HG02943 (cell line): Measurements from ENCODE around the gene MAPRE3.
"Not testable (repeated sequence)": the region's sequence is repeated elsewhere in the genome, so short reads cannot be mapped to it uniquely, and the experiment has no call there.

Experiments used
- ATAC-seq: cut with Tn5 transposase; IDR thresholded peaks from one replicate; pipeline ENCODE4 v1.9.1; 2021; ENCODE audit warnings: mild to moderate bottlenecking, low read depth, moderate library complexity; ENCODE audit not compliant: unreplicated experiment

MAPRE3 gene

DNA sequence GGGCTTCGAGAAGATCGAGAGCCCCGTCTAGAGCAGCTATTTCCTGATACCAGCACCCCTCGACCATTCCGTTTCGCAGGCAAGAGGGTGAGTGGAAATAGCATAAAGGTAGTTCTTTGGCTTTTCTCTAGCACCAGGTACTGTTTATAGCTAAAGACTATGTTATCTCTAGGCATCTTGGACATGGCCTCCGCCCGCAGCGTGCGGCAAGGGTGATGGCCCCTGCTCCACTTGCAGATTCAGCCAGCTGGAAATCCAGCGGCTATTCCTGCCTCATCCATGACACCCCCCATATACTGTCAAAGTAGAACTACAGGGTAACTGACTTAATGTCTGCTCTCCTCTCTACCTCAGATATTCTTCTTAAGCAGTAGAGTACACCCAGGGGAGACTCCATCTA is 84.3 kb downstream of the MAPRE3 start:
- no peak for ATAC-seq

DNA sequence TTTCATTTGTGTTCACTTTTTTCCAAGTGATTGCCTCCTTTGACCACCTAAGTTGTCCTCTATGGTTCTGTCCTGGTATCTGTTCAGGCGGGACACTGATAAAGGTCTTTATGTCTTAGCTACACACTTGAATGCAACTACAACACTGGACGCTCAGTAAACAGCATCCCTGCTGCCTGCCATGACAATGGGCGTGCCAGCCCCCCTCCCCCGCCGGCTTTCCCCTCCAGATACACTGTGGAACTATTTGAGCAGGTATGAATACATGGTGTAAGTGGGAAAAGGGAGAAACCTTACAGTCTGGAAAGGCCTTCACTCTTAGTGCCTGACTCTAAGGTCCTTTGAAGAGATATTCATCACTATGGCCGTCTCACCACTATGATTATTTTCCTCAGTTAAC is 86.7 kb downstream of the MAPRE3 start:
- ATAC-seq: no peak

DNA sequence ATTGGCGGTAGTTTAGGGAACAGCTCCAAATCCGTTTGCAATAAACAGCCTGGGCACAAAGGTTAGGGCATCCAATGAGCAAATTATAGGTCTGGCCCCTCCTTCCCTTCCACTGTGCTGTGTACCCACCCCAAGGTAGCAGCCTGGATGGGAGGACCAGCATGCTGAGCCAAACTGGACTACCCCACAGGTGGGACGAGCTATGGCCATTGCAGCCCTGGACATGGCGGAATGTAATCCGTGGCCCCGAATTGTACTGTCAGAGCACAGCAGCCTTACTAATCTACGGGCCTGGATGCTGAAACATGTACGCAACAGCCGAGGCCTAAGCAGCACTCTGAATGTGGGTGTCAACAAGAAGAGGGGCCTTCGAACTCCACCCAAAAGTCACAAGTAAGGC is 87.8 kb downstream of the MAPRE3 start:
- no peak for ATAC-seq

DNA sequence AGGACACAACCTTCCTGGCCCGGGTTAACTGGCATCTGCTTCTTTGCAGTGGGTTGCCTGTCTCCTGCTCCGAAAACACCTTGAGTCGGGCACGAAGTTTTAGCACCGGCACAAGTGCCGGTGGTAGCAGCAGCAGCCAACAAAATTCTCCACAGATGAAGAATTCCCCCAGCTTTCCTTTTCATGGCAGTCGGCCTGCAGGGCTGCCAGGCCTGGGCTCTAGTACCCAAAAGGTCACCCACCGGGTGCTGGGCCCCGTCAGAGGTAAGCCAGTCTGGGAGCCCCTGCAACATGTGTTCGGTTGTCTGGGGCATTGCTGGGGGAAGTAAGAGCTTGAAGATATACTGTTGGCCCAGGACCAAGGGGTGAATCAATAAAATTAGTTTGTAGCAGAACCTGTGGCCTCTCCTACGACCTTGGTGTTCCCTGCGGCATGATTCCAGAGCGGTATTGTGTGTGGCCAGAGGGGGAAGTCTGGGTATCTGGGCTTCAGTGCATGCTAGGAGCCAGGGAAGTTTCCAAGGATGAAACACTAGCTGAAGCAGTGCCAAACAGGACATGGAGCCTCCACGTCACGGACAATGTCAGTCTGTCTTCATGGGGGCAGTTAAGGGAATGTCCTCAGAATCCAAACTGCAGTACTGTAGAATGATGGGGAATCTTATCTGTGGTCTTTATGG is 88.8 kb downstream of the MAPRE3 start:
- no peak for ATAC-seq

DNA sequence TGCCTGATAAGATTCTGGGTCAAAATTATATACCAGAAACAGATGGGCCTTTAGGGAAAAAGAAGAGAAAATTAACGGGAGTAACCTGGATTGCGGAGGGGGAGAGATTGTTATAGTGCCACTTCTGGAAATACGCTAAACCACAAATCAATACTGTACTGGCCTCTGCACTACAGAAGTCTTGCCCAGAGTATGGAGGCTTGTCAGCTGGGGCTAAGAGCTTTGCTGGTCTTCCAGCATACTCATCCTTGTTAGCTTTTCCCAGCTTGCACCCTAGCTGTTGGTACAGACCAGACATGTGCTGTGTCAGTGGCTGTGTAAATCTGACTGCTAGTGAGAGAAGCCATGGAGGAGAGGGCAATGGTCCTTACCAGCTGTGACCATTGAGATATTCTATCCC is 89.9 kb downstream of the MAPRE3 start:
- no peak for ATAC-seq

DNA sequence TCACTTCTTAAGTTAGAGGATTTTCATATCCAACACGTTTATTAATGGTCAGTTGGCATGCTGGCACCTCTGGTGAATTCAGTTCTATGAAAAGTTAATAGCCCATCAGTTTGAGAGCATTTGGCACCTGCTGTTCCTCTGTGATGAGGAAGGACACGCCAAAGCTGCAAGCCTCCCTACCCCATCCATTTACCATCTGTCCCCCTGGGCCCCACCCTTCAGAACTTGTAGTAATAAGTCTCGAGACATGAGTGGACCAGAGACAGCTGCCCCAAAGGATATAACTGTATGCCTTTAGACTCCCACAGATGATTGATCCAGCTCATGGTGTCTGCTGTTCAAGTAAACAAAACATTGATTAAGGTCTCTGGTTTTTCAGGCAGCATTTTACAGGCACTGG is 94.7 kb downstream of the MAPRE3 start:
- no peak for ATAC-seq

DNA sequence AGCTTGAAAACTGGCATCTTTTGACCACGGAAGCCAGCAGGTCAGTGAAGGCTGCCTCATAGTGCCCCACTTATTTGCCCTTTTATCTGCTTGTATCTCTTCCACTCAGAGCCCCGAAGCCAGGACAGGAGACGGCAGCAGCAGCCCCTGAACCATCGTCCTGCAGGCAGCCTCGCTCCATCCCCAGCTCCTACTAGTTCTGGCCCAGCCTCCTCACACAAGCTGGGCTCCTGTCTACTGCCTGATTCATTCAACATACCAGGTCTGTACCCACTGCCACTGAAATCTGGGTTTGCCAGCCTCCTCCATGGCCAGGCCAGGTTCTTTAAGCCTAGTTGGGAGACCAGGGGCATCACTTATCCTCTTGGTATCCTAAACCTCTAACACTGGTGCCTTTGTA is 96.9 kb downstream of the MAPRE3 start:
- ATAC-seq: no peak

DNA sequence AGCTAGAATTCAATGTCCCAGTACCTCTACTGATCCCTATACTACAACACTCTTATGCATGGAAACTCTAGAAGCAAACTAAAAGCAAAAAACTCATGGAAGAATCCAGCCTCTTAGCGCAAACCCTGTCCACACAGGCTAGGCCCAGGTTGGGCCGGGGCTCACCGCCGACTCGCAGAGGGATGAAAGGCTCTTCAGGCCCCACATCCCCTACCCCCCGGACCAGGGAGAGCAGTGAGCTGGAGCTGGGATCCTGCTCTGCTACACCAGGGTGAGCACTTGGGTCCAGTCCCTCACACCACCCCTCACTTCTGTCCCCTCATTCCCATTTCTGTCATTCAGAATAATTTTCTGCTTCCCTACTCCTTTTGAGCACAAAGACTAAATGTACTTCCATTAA is 99.0 kb downstream of the MAPRE3 start:
- no peak for ATAC-seq

DNA sequence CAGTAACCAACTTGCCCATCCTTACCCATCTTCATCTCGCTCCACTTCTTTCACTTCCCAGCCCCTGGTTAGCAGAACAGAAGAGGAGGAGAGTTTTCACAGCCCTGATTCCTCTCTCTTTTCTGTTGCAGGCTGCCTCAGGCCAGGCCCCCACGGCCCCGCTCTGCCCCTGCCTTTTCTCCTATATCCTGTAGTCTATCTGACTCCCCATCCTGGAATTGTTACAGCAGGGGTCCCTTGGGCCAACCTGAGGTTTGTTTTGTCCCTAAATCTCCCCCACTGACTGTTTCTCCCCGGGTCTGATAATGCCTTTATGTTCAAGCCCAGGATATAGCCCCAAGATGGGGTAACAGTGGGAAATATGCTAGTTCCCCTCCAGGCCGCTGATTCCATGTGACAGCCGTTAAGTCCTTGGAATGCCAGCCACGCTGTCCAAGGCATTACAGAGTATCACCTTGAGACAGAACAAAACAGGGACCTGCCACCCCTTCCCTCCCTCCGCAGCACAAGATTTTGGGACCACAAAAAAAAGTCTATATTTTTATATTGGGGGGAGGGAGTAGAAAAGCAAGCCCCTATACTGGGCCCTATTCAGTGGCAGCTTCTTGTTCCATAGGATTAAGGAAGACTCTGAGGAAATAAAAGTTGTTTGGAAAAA is 99.7 kb downstream of the MAPRE3 start:
- ATAC-seq: no peak

DNA sequence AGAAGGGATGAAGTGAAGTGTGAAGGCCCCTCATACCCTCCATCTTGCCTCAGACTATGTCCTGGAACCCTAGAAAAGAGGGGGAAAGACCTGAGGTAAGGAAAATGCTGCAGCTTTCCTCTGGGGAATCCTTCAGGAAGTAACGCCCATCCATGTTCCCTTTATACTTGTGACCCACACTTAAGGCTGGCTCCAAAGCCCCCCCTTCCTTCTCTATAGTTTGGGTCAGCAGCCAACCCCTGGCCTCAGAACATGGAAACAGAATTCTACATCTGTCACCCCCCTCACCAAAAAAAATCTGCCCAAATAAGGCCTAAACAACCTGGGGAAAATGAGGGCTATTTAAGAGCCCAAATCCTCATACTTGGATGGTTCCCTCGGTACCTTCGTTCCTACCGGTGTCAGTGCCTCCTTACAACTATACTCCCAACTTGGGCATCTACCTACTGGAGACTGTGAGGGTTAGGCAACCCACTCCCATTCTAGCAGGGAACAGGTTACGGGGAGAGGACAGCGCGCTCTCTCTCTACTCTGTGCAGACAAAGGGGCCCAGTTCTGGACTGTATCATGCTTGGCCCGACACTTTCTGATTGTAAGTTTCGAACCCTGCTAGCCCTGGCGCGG is 100.3 kb downstream of the MAPRE3 start:
- ATAC-seq: no peak

DNA sequence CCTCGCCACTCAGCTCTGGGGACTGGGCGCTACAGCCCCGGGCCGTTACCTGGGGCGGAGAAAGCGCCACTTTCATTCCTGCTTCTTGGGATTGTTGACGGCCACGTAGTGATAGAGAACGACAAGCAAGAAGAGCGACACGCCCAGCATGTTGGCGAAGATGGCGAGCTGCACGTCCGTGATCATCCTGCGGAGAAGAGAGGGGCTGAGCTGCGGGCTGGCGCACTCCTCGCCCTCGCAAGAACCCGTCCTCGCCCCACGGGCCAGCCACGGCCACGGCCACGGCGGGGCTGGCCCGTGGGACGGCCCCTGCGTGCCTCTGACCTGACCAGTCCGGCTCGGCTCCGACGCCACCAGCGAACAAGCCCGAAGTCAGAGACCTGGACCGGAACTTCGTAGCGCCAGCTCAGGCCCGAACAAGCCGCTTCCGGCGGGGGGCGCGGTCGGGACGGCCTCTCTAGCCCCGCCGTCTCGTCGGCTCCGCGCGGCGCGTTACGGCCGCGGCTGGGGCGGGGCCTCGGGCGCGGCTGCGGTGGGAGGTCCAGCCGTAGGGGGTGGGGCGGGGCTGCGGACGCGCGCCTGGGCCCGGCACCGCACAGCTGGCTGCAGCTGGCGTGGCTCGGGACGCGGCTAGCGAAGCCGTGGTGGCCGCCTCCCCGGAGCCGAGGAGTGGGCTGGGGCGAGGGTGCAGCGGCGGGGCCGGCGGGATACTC is 101.0 kb downstream of the MAPRE3 start, which contains the start of gene OST4:
TSS of gene OST4 (minus strand) at position 378 of the 713 bp plus-strand sequence.
- ATAC-seq: peak; percentile 78

DNA sequence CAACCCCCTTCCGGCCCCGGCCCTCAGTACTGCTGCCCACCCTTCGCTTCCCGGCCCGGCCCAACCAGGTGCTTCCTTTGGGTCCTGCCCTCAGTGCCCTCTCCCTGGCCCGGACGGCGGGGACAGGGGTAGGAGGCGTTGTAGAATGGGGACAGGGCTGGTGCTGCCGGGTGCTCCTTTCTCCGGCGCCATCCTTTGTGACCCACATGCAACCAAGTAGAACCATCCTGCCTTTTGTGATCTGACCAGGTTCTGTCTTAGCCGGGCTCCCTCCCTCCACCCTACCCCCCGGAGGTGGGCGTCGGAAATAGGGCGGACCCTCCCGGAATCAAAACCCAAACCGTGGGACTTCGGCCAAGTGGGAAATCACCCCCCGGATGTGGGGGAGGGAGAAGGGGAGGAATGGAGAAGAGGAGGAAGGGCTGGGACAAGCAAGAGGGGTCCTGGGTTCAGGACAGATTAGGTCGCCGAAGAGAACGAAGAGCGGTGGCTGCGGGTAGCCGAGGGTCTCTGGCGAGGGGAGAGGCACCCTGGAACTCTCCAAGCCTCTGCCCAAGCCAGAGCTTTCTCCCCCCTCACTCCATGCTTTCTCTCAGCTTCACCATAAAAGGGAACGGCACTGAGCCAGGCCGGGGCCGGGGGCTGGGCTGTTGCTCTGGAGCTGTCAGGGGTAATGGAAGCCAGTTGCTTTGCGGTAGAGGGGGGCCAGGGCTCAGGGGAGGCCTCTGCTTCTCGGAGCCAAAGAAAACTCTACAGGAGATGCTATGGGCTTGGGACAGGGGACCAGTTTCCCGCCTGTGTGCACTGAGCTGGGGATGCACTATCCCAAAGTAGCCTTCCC is 101.8 kb downstream of the MAPRE3 start:
- peak; percentile 14 for ATAC-seq

DNA sequence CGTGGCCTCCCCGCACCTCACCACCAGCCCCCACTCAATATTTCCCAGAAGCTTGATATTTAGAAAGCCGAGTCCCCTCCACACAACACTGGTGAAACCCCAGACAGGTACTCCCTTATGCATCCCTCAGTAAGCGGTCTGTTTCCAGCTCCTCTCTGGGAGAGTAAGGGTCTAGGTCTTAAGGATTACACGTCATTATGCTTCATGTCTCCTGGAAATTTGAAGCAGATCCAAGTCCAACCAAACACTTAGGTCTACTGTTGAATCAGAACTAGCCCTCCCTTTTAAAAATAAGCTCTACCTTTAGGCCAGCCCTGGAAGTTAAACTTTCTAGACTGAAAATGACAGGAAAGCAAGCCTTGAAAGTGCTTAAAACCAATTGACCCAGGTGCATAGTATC is 102.5 kb downstream of the MAPRE3 start:
- ATAC-seq: no peak

DNA sequence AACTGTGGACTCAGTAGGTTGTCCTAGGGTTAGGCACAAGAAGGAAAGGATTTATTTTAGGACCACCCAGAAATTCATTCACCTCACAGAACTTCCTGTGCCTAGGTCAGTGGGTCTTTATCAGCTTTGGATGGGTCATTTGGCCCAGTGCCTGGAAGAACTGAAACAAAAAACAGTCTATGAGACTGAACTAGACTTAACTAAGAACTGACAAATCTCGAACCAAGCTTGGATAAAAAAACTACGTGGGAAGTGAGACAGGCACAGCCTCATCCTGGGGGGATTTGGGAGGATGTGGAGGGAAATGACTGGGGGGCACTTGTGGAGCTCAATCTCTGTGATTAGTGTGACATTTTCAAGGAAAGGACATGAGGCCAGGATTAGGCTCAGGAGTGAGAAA is 103.3 kb downstream of the MAPRE3 start:
- ATAC-seq: no peak

DNA sequence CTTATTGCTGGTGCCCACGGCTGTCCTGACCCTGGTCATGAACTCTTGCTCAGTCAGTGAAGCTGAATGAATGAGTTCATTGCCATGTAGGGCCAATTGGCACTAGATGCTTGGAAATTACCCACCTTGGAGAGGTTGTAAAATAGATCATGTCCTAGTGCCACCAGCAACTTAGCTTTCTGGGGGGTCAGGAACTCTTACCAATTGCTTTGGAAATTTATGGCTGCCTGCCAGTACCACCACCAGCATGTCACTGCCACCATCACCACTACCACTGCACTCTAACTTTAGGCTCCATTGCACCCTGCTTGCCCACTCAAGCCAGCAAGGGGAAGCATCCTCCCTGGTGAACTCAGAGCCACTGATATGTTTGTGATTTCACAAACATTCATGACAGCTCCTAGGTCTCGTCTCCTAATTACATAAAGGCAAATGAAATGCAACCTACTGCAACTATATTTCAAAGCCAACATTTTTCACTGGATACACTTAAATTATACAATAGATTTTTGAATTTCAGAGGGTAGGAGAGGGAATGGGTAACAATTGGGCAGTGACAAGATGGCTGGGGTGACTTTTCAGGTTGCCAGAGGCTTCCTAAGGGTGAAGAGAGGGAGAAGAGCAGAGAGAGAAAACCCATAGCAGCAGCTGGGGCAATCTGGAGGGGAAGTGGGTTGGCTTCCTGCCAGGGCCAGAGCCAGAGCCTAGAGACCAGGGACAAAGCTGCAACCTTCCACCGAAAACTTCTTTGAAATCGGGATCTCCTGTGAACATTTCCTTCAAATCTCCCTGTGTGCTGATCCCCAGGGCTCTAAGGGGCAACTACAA is 104.5 kb downstream of the MAPRE3 start:
- ATAC-seq: no peak

DNA sequence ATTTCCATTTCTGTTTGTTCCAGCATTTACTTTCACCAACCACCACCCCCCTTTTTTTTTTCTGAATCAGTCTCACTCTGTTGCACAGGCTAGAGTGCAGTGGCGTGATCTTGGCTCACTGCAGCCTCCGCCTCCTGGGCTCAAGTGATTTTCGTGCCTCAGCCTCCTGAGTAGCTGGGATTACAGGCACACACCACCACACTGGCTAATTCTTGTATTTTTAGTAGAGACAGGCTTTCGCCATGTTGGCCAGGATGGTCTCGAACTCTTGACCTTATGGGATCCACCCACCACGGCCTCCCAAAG is 105.1 kb downstream of the MAPRE3 start:
- ATAC-seq: not testable (repeated sequence)

DNA sequence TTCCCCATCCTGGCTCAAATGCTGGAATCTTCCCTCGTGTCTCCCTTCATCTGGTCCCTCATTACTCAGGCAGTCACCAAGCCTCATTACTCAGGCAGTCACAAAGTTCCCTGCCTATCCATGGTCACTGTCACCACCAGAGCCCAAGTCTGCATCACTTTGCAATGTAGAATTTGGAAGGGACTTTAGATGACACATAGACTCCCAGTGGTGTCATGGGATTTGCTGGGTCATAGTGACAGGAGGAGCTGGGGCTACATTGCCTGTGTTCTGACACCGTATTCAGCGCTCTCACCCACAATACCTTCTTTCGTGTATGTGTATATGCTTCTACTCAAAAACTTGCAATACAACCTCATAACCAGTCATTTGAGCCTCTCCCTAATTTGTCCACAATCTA is 105.9 kb downstream of the MAPRE3 start:
- ATAC-seq: no peak
